SU-DHL-6 (cell line): ENCODE measurements around the gene B9D2.

Experiments
- H2AFZ ChIP-seq: fragments of 200-600 bp; sonication (generic); 2 replicates; pipeline ENCODE4 v1.6.1; 2014; ENCODE audit warnings: low read depth, mild to moderate bottlenecking, moderate library complexity, mixed read lengths, antibody characterized with exemption, low read length; ENCODE audit not compliant: severe bottlenecking
- H3F3A ChIP-seq: fragments of 200-600 bp; shearing (Covaris generic); 2 replicates; pipeline ENCODE4 v1.6.0; 2016; ENCODE audit warnings: antibody characterized with exemption, mild to moderate bottlenecking; ENCODE audit not compliant: insufficient read depth
- H3K27ac ChIP-seq: fragments of 200-600 bp; sonication (generic); 2 replicates; pipeline ENCODE4 v1.5.1; 2016; ENCODE audit warnings: low read depth, mild to moderate bottlenecking, low read length, moderate library complexity, mixed read lengths
- H3K27me3 ChIP-seq: fragments of 200-600 bp; sonication (generic), shearing (Covaris generic); 2 replicates; pipeline ENCODE4 v1.6.0; 2014; ENCODE audit warnings: mild to moderate bottlenecking, low read length
- H3K36me3 ChIP-seq: fragments of 200-600 bp; sonication (generic); 2 replicates; pipeline ENCODE4 v1.6.1; 2014; ENCODE audit warnings: mild to moderate bottlenecking, low read length, mixed read lengths
- H3K4me2 ChIP-seq: fragments of 300-600, 200-600 bp; shearing (Covaris generic), sonication (generic); 2 replicates; pipeline ENCODE4 v1.6.0; 2014; ENCODE audit warnings: low read length, low read depth, mild to moderate bottlenecking; ENCODE audit not compliant: poor library complexity, severe bottlenecking
- H3K4me3 ChIP-seq: fragments of 200-600 bp; sonication (generic); 2 replicates; pipeline ENCODE4 v1.5.1; 2014; ENCODE audit warnings: antibody characterized with exemption, low read length, mild to moderate bottlenecking, mixed read lengths; ENCODE audit not compliant: insufficient read depth, poor library complexity, severe bottlenecking
- H3K79me2 ChIP-seq: fragments of 200-600 bp; sonication (generic); 2 replicates; pipeline ENCODE4 v1.6.1; 2014; ENCODE audit warnings: mild to moderate bottlenecking, low read length, moderate library complexity; ENCODE audit not compliant: insufficient read depth
- H3K9ac ChIP-seq: fragments of 200-600 bp; sonication (generic); 2 replicates; pipeline ENCODE4 v1.7.0; 2014; ENCODE audit warnings: mild to moderate bottlenecking, low read length
- H3K9me2 ChIP-seq: fragments of 200-600 bp; sonication (generic); replicated peaks from 2 replicates; pipeline ENCODE4 v1.6.1; 2014; ENCODE audit warnings: low read length; ENCODE audit not compliant: insufficient read depth
- H3K9me3 ChIP-seq: fragments of 200-600 bp; sonication (generic); 2 replicates; pipeline ENCODE4 v1.6.1; 2014; ENCODE audit warnings: low read length, mixed read lengths; ENCODE audit not compliant: insufficient read depth
- H4K20me1 ChIP-seq: fragments of 200-600 bp; sonication (generic); 2 replicates; pipeline ENCODE4 v1.6.1; 2014; ENCODE audit warnings: low read depth, mild to moderate bottlenecking, antibody characterized with exemption, low read length, moderate library complexity, mixed read lengths
- CTCF ChIP-seq: fragments of 200-600 bp; sonication (generic); IDR thresholded peaks from one replicate; pipeline ENCODE4 v1.5.1; 2017; ENCODE audit warnings: antibody characterized with exemption, mild to moderate bottlenecking, low read length, moderate library complexity; ENCODE audit not compliant: insufficient read depth, poor library complexity, severe bottlenecking
- EZH2phosphoT487 ChIP-seq: fragments of 200-600 bp; sonication (generic), shearing (Covaris generic); conservative IDR thresholded peaks from 2 replicates; pipeline ENCODE4 v1.6.1; 2018; ENCODE audit warnings: mild to moderate bottlenecking, antibody characterized with exemption, low read length, moderate library complexity, mixed read lengths

The B9D2 gene

GRCh38 chr19:41310033-41310831 lies 53.7 kb downstream of the B9D2 start, which contains the start of gene CCDC97:
CCDC97 (plus strand) TSS chr19:41310172; CDS start chr19:41310311, 139 bp downstream.
- H3K9me2 ChIP-seq = no peaks in the 10 kb centered on the region
- H3F3A ChIP-seq = peaks cover 31% of the 10 kb centered on the region
- peak within 1 kb of the TSS; percentile 90 for H3K4me3 ChIP-seq
- H3K27ac ChIP-seq = peak within 1 kb of the TSS; percentile 75
- peak within 1 kb of the TSS; percentile 42 for H2AFZ ChIP-seq
- TF ChIP-seq EZH2phosphoT487 (no peak), CTCF (no peak)
- H4K20me1 ChIP-seq = no peaks in the 10 kb centered on the region
- H3K27me3 ChIP-seq = no peaks in the 10 kb centered on the region
- peak within 1 kb of the TSS; percentile 89 for H3K4me2 ChIP-seq
- peaks cover 14% of the 10 kb centered on the region for H3K79me2 ChIP-seq
- H3K9ac ChIP-seq = peak within 1 kb of the TSS; percentile 79
- H3K9me3 ChIP-seq = no peaks in the 10 kb centered on the region
- peaks cover 6% of the 10 kb centered on the region for H3K36me3 ChIP-seq

DNA sequence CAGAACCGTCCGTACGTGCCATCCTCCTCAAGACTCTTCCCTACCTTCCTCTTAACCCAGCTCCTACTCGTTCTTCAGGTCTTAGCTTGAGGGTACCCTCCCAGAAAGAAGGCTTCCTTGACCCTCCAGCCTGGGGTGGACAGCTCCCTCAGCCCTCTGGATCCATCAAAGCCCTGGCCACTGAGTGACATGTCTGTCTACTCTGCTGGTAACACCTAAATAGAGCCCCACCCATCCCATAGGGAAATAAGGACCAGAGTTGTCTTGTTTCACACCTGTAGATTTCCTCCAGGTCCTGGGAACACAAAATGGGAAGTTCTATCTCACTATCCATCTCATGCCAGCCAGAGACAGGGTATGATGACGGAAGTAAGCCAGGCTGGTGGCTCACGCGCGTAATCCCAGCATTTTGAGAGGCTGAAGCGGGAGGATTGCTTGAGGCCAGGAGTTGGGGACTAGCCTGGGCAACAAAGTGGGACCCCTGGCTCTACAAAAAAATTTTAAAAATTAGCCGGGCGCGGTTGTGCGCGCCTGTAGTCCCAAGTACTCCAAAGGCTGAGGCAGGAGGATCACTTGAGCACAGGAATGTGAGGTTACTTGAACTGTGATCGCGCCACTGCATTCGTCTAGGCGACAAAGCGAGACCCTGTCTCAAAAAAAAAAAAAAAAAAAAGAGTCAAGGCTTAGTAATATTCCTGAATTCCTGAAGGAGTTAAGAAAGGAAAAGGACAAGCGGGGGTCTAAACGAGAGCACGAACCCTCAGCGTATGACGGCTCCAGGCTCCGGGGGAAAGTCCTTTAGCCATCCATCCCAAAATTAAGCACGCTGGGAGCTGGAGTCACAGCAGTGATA lies 54.5 kb downstream of the B9D2 start:
- peaks cover 14% of the 10 kb centered on the region for H3K79me2 ChIP-seq
- no peak for TF ChIP-seq EZH2phosphoT487
- TF ChIP-seq CTCF = no peak
- H3F3A ChIP-seq = peaks cover 35% of the 10 kb centered on the region

DNA sequence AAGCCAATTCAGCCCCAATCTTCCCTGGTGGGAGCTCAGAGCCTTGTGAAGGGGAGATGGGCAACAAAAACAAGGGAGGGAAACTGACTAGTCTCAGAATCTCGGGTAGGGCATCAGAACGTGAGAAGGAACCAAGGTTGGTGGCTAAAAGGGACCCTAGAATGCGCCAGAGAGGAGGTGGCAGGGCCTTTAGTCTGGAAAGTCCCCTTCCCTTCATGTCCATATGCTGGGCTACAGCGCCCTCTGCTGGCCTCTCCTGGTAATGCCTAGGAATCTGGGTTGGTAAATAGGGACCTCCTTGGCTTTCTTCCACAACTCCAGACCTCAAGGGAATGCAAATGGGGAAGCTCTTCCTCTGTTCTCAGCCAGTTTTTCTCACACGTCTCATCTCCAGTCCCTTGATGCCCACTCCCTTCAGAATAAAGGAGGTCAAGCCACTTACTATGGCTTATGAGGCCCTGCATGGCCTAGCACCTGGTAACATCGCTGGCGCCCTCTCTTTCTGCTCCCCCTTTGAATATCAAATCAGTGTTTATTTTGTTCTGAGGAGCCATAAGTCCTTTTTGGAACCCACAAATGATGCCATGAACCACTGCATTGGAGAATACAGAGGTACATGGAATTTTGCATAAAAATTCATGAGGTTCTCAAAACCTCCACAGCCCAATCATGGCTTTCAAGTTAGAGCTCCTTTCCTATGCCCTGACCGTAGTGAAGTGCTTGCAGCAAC lies 55.3 kb downstream of the B9D2 start:
- Histone ChIP-seq H3K4me3 (peak overlapping the region; percentile 90), H3K36me3 (peaks cover 16% of the 10 kb centered on the region), H3K79me2 (peaks cover 14% of the 10 kb centered on the region), H3K4me2 (peak overlapping the region; percentile 89), H2AFZ (no peak overlapping the region), H3K9me2 (no peaks in the 10 kb centered on the region), H3K27me3 (no peaks in the 10 kb centered on the region), H3K9me3 (no peaks in the 10 kb centered on the region), H3F3A (peaks cover 35% of the 10 kb centered on the region), H3K9ac (peak overlapping the region; percentile 79), H3K27ac (peak overlapping the region; percentile 75), H4K20me1 (no peaks in the 10 kb centered on the region)
- TF ChIP-seq EZH2phosphoT487 = no peak
- peak; percentile 97 for TF ChIP-seq CTCF

More for the DNA sequence above, 54.5 kb downstream of the B9D2 start:
- Histone ChIP-seq H3K4me3 (peak overlapping the region; percentile 90), H3K36me3 (peaks cover 14% of the 10 kb centered on the region), H3K27ac (peak overlapping the region; percentile 75), H3K9me2 (no peaks in the 10 kb centered on the region), H3K9ac (peak overlapping the region; percentile 79), H3K27me3 (no peaks in the 10 kb centered on the region), H4K20me1 (no peaks in the 10 kb centered on the region), H3K4me2 (peak overlapping the region; percentile 89), H3K9me3 (no peaks in the 10 kb centered on the region), H2AFZ (peak overlapping the region; percentile 42)
